Fibroblast of lung (primary cell): ENCODE results near the gene HAND1. TPM values are rescaled to one million over a fixed set of nuclear protein-coding genes. Genes with fewer than 3 reads are reported as not detected.

Experiments used
- DNase-seq, 2 donors: peaks; one replicate each; pipeline versions ENCODE4 v3.0.0 to v3.0.0-alpha.2; 2010; ENCODE audit warnings: low read depth in 2 of 2
- H2AFZ ChIP-seq: 2 replicates; pipeline ENCODE4 v1.5.1; 2012; ENCODE audit warnings: low read length, control low read depth, inconsistent platforms
- H3K27ac ChIP-seq: 2 replicates; pipeline ENCODE4 v1.5.1; 2011; ENCODE audit warnings: low read length, control low read depth; ENCODE audit not compliant: insufficient read depth
- H3K27me3 ChIP-seq: 2 replicates; pipeline ENCODE4 v1.5.1; 2011; ENCODE audit warnings: mild to moderate bottlenecking, low read length; ENCODE audit not compliant: control insufficient read depth, insufficient read depth
- H3K36me3 ChIP-seq: 2 replicates; pipeline ENCODE4 v1.5.1; 2011; ENCODE audit warnings: low read length; ENCODE audit not compliant: control insufficient read depth, insufficient read depth
- H3K4me1 ChIP-seq: 2 replicates; pipeline ENCODE4 v1.5.1; 2011; ENCODE audit warnings: low read length; ENCODE audit not compliant: control insufficient read depth, insufficient read depth; ENCODE audit errors: extremely low read depth
- H3K4me2 ChIP-seq: 2 replicates; pipeline ENCODE4 v1.5.1; 2011; ENCODE audit warnings: low read length, control low read depth; ENCODE audit not compliant: insufficient read depth; ENCODE audit errors: extremely low read depth
- H3K4me3 ChIP-seq, 4 experiments: fragments of 200-600 bp in 1 of 4; sonication (generic) in 1 of 4; replicated peaks in 1 of 4; 2 replicates each; pipeline ENCODE4 v1.5.1; 2011 to 2016; ENCODE audit warnings: low read length in 4 of 4, low read depth in 3 of 4, mild to moderate bottlenecking in 3 of 4, control low read depth in 2 of 4, inconsistent platforms in 1 of 4, mixed read lengths in 1 of 4; ENCODE audit not compliant: insufficient read depth in 1 of 4; ENCODE audit errors: control extremely low read depth in 1 of 4
- H3K79me2 ChIP-seq: 2 replicates; pipeline ENCODE4 v1.5.1; 2012; ENCODE audit warnings: mild to moderate bottlenecking, low read length, inconsistent platforms; ENCODE audit not compliant: control insufficient read depth, insufficient read depth
- H3K9ac ChIP-seq: 2 replicates; pipeline ENCODE4 v1.5.1; 2011; ENCODE audit warnings: mild to moderate bottlenecking, low read length, control low read depth; ENCODE audit not compliant: insufficient read depth
- H3K9me3 ChIP-seq: 2 replicates; pipeline ENCODE4 v1.5.1; 2012; ENCODE audit warnings: low read depth, low read length; ENCODE audit not compliant: control insufficient read depth, insufficient read depth
- H4K20me1 ChIP-seq: 2 replicates; pipeline ENCODE4 v1.5.1; 2011; ENCODE audit warnings: low read length; ENCODE audit not compliant: control insufficient read depth, insufficient read depth; ENCODE audit errors: extremely low read depth
- CTCF ChIP-seq, 2 donors: IDR thresholded peaks in 1 of 2; conservative IDR thresholded peaks in 1 of 2; 1 replicate in 1 of 2; 2 replicates in 1 of 2; pipeline ENCODE4 v1.5.1; 2011 to 2012; ENCODE audit warnings: low read length in 2 of 2, control low read depth in 1 of 2, inconsistent platforms in 1 of 2, low read depth in 1 of 2, mild to moderate bottlenecking in 1 of 2
- EZH2 ChIP-seq: IDR thresholded peaks from 2 replicates; pipeline ENCODE4 v1.5.1; 2012; ENCODE audit warnings: low read length, control low read depth, mild to moderate bottlenecking; ENCODE audit errors: missing control alignments
- polyA plus RNA-seq, 2 donors: library from polyadenylated mRNA; depleted of rRNA in 1 of 2; stranded (reverse) in 1 of 2; unstranded in 1 of 2; fragments of >200 nt; gene quantifications; 2 replicates each; pipeline ENCODE4 v1.2.1, GENCODE V29; 2011 to 2012; ENCODE audit warnings: missing spikeins in 1 of 2
- total RNA-seq: library from RNA; depleted of rRNA; stranded (reverse); fragments of >200 nt; gene quantifications from 2 replicates; pipeline ENCODE4 v1.2.1, GENCODE V29; 2014

Gene HAND1
- total and polyA plus RNA-seq, 2 donors (not counting 1 experiment from before 2014, with no cell fraction given): not detected

- Histone ChIP-seq H3K79me2 (no peaks in the 10 kb centered on the region), H2AFZ (no peak overlapping the region), H3K9ac (no peak overlapping the region), H3K4me1 (no peaks in the 10 kb centered on the region), H3K9me3 (no peaks in the 10 kb centered on the region), H3K4me2 (no peak overlapping the region), H4K20me1 (no peaks in the 10 kb centered on the region), H3K4me3 (no peak overlapping the region), H3K27me3 (peaks cover 8% of the 10 kb centered on the region), H3K27ac (no peak overlapping the region), H3K36me3 (no peaks in the 10 kb centered on the region)
- peak; percentile 20 to 66 for DNase-seq
- TF ChIP-seq CTCF (conservative IDR thresholded peaks at IDR 0.05 in 1 of 2, IDR thresholded peaks at IDR 0.05 in 1 of 2; ENCODE audit: low read depth in 1 of 2, low read length in 2 of 2): no peak
- no peak for TF ChIP-seq EZH2
Observed at GRCh38 chr5:154519359-154519758, 41.3 kb upstream of the HAND1 start.

- H4K20me1 ChIP-seq: no peaks in the 10 kb centered on the region
- no peaks in the 10 kb centered on the region for H3K9me3 ChIP-seq
- H3K36me3 ChIP-seq: no peaks in the 10 kb centered on the region
- no peaks in the 10 kb centered on the region for H3K79me2 ChIP-seq
- TF ChIP-seq EZH2 (no peak), CTCF (conservative IDR thresholded peaks at IDR 0.05 in 1 of 2, IDR thresholded peaks at IDR 0.05 in 1 of 2; ENCODE audit: low read depth in 1 of 2, low read length in 2 of 2) (no peak)
- no peak overlapping the region for H3K4me2 ChIP-seq
- no peak overlapping the region for H3K4me3 ChIP-seq
- no peak overlapping the region for H3K27ac ChIP-seq
- H2AFZ ChIP-seq: no peak overlapping the region
- H3K27me3 ChIP-seq: peaks cover 6% of the 10 kb centered on the region
- H3K9ac ChIP-seq: no peak overlapping the region
- DNase-seq: no peak
- H3K4me1 ChIP-seq: no peaks in the 10 kb centered on the region
Observed at GRCh38 chr5:154518438-154518867, 40.4 kb upstream of the HAND1 start.

- Histone ChIP-seq H3K9ac (no peak overlapping the region), H4K20me1 (no peaks in the 10 kb centered on the region), H2AFZ (no peak overlapping the region), H3K4me2 (no peak overlapping the region), H3K4me1 (no peaks in the 10 kb centered on the region), H3K27me3 (peaks cover 3% of the 10 kb centered on the region), H3K4me3 (no peak overlapping the region), H3K79me2 (no peaks in the 10 kb centered on the region), H3K27ac (no peak overlapping the region), H3K9me3 (no peaks in the 10 kb centered on the region), H3K36me3 (no peaks in the 10 kb centered on the region)
- no peak for DNase-seq
- TF ChIP-seq CTCF (conservative IDR thresholded peaks at IDR 0.05 in 1 of 2, IDR thresholded peaks at IDR 0.05 in 1 of 2; ENCODE audit: low read depth in 1 of 2, low read length in 2 of 2) (no peak), EZH2 (no peak)
Observed at GRCh38 chr5:154517810-154518437, 39.9 kb upstream of the HAND1 start.
